ENCODE results near the gene IL25.
"Not testable (repeated sequence)": the region's sequence is repeated elsewhere in the genome, so short reads cannot be mapped to it uniquely, and the experiment has no call there.

The IL25 gene

DNA sequence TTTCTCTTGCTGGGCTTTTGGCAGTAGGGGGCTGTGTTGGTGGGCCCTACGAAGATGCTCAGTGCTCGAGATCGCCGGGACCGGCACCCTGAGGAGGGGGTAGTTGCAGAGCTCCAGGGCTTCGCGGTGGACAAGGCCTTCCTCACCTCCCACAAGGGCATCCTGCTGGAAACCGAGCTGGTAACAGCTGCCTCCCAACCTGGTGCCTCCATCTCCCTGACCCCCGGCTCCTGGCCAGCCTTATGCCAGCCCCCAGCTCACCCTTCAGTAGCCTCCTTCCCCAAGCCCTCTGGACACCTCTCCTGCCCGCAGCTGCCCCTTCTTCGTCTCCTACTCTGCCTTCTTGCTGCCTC, 4.6 kb downstream of the IL25 start:
- DNase-seq: no peak

DNA sequence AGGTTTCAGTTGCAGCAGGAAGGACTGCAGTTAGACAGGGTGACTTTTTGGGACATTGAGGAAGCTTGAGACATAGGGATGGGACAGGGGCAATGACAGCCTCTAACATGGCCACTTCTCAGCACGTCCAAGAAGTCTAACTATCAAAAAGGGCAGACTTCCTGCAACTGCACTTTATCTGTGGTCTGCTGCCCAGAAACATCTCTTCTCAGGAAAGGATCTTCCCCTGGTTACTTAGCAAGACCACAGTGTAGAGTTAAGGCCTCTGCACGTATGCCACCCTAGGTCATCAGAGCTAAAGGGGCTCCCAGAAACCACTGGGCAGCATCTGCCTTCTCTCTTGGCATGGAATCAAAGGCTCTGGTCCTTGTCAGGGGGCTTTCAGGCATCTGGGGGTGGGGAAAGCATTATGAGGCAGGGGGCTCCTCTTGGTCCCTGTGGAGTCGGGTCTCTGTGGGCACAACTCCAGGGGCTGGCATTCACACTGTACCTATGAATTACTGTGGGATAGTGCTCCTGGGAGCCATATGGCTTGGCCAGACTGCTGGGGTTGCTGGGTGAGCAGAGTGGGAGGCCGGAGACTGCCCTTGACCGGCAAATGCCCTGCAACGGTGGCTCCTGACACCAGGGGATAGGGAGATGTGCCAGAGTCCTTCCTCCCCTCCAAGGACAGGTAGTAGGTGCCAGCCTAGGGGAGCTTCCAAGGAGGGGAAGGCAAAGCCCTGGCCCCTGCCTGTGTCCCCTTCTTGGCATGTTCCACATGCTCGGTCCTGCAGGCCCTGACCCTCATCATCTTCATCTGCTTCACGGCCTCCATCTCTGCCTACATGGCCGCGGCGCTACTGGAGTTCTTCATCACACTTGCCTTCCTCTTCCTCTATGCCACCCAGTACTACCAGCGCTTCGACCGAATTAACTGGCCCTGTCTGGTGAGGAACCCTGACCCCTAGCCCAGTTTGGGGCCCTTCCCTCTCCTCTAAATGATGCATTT, 5.3 kb downstream of the IL25 start:
- DNase-seq: no peak

DNA sequence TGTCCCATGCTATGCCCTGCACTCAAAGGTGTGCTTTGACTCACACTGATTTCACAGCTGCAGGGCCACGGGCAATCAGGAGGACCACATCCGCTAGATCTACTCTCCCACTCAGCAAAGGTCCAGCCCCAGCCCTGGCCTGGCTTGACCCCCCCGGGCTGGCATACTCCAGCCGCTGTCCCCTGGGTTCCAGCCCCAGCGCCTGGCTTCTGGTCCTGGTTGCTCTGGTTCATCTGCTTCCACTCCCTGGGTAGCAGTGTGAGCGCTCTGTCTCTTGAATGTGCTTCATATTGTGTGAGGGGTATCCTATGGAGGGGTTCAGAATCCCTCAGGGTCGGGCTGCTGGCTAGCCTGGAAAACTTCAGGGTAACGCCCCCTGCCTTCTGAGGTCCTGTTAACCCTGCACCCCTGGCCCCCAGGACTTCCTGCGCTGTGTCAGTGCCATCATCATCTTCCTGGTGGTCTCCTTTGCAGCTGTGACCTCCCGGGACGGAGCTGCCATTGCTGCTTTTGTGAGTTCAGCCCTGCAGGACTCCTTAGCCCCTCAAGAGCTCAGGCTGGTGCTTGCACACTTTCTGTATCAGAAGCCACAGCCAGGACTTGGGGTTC, 6.1 kb downstream of the IL25 start:
- no peak for DNase-seq

DNA sequence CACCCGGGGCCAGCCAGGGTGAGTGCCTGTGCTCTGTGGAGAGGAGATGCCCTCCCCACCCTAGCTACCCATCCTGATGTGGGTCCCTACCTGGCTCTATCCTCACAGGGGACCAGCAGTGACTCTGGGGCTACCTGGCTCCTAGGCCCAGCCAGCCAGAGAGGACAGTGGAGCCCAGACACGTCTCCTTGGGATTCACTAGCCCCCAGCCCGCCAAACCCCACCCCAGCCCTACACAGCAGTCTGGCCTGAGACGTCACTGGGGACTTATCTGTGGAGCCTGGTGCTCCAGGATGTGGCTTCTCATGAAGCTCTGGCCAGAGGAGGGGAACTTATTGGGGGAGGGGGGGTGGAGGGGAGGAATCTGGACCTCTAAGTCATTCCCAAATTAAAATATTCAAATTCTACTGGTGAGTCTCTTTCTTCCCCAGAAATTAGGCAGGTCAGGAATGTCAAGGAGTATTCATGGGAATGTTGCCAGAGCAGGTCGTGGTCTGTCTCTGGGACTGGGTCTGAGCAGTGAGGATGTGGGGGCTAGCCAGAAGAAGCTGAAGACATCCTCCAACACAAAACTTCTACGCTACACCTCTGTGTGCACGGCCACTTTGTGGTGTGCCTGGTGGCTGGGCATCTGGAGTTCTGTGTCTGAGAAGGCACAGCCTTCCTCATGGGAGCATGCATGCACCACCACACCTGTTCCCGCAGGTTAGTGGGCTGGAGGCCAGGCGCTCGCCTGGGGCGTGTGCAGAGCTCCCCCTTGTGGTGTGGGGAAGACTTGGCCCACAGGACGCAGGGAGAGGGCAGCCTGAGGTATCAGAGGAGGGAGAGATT, 7.0 kb downstream of the IL25 start:
- DNase-seq: peak; percentile 65

DNA sequence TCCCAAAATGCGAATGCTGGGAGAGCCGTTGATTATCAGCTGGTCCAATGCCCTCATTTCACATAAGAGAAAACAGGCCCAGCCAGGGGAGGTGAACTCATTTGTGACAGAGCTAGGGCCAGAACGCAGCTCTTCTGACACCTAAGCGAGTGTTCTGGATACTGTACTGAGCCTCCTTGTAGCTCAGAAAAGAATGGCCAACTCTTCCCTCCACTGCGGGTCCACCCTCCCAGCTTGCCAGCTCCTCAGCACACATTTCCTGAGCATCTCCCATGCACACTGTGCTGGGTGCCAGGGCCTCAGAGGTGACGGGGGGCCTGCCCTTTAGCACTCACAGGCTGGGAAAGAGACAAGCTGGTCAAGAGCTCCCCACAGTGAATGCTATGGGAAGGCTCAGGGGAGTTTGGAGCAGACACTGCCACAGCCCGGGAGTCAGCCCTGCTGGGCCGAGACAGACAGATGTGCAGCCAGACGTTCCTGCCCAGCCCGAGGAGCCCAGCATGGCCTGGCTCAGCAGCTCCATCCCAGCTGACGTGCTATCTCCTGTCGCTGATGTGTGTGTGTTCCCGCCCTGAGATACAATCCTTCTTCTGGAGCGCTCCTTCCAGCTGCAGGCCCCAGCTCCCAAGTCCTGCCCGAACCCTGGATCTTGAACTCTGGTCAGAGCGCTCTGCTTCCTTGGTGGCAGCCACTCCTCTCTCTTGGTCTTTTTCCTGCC, 7.7 kb downstream of the IL25 start:
- no peak for DNase-seq

DNA sequence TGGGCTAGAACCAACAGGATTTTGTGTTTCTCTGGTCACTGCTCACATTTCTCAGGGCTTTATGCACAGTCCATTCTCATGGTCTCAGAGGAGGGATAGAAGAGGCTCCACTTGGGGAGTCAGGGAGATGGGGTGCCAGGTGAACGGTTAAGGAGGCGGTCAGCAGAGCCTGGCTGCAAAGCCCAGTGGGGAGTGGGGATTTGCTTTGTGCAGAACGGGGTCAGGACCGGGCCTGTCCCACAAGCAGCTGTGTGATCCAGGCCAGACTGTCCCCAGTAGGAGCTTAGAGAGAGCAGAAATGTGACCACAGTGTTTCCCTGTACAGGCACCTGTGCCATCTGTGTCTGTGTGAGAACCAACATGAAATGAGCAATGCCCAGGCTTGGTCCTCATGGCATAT, 8.4 kb downstream of the IL25 start:
- DNase-seq: no peak

DNA sequence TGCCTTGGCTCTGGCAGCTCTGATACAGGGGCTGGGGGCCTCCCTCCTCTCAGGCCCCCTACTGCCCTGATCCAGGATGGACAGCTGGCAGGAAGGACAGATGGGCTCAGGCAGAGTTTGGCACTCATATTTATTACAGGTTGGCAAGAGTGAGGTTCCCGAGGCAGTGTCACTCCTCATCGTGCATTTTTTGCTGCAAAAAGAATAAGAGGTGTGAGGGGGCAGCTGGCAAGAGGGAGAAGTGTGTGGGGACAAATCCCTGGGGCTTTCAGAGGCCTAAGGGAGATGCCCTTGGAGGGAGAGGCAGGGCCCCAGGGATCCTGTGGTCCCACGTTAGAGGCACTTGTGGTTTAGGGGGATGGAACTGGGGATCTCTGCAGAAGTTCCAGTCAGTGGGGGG, 9.3 kb downstream of the IL25 start:
- DNase-seq: no peak

DNA sequence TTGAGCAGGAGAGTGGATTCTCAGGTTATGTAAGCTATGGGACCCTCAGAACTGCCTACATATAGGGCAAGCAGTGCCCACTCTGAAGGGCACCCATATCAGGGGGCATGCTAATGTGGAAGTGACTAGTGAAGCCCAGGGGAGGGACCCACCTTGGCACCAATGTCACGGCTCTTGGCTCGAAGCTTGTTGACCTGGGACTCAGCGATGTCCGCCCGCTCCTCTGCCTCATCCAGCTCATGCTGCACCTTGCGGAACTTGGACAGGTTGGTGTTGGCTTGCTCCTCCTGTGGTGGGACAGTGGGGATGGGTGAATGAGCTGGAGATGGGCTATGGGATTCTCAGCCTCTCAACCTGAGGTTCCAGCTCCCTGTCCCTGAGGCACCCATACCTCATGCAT, 9.7 kb downstream of the IL25 start:
- DNase-seq: no peak

DNA sequence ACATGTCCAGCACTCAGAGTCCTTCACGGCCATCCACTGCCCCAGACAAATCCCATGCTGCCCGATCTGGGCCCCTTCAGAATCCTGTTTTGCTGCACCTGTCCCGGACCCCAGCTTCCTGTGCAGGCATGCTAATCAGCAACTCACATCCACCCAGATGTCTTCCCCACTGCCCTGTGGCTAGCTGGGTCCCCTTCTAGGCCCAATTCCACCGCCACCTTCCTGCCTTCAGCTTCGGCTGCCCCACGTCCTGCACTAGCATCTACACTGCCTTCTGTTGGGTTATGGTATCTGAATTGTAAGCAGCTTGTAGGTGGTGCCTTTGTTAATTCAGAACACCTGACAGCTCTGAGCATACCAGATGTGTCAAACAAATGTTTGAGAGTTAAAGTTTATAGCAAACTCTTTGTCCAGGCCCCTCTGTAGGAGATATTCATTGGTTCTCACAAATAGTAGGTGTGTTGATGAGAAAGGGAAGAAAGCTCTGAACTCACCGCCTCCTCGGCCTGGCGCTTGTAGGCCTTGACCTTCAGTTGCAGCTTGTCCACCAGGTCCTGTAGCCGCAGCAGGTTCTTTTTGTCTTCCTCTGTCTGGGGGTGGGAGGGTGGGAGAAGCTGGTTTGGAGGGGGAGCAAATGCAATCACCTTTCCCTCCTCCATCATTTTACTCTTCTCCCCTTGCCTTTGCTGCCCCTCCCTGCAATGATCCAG, 10.3 kb downstream of the IL25 start:
- no peak for DNase-seq

DNA sequence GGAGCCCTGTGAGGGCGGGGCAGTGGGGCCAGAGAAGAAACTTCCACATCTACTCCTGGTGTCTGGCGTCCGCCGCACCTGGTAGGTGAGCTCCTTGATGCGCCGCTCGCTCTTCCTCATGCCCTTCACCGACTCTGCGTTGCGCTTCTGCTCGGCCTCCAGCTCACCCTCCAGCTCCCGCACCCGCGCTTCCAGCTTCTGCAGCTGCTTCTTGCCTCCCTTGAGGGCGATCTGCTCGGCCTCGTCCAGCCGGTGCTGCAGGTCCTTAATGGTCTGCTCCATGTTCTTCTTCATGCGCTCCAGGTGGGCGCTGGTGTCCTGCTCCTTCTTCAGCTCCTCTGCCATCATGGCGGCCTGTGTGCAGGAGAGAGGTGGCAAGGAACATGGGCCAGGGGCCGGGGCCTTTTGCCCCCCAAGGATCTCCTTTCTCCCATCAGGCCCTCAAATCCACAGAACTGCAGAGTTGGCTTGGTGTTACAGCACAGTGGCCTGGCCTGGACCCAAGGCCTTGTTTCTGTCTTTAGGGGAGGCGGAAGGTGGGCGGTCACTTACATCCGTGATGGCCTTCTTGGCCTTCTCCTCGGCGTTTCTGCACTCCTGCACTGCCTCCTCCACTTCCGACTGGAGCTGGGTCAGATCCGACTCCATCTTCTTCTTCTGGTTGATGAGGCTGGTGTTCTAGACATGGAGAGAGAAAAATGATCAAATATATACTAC, 11.9 kb downstream of the IL25 start:
- no peak for DNase-seq

DNA sequence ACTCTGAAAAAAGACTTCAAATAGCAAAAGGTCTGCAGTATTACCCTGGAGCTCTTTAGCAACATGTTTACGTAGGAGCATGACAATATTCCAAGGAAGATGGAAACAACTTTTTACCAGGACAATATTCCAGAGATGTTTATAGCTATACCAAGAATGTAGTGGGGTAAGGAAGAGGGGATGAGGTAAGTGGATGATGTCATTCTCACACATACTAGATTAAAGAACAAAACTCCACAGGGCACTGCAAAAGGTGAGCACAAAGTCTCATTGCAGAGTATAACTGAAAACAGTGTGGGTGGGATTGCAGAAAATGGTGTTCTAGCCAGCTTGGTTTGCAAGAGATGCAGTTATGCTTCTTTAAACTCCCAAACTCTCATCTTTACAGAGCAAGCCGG, 12.6 kb downstream of the IL25 start:
- DNase-seq: no peak

DNA sequence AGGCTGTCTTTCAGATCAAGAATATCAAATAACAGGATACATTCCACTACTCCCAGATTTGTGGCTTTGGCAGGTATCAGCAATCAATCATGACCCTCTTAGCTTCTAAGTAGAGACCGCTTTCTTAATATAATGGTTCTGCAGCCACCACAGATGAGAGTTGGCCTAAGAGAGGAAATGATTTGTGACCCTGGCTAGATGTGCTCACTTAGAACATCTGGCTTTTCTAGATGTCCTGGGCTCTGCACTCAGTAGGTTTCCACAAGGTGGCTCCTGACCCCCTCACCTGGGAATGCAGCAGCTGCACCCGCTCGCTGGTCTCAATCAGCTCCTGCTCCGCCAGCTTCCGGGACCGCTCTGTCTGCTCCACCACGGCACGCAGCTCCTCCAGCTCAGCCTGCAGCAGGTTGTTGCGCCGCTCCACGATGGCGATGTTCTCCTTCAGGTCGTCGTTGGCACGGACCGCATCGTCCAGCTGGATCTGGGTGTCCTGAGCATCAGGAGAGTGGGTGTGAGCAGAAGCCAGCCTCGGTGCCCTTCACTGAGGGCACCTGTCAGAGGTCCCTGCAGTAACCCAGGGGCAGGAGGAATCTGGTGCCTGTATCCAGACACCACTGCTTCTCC, 13.1 kb downstream of the IL25 start:
- DNase-seq: no peak

DNA sequence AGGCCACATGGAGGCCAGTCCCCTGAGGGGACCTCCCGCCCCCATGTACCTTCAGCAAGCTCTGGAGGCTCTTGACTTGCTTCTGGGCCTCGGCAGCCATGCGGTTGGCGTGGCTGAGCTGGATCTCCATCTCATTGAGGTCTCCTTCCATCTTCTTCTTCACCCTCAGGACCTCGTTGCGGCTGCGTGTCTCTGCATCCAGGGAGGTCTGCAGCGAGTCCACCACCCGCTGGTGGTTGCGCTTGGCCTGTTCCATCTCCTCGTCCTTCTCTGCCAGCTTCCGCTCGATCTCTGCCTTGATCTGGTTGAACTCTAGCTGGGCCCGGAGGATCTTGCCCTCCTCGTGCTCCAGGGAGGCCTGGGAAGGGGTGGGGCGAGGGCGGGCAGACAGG, 13.7 kb downstream of the IL25 start:
- DNase-seq: not testable (repeated sequence)

DNA sequence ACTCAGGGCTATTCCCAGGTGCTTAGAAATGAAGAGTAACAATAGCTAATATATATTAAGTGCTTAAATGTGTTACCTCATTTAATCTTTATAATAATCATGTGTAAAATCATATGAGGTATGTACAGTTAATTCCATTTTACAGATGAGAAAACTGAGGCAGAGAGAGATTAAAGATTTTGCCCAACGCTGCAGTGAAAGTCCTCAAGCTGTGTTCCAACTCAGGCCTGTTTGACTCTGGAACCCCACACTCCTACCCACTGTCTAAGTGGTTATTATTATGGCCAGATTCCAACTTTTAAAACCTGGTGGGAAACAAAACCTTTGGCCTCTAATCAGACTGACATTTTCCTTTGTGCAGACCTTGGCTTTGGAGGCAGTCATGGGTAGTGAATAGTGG, 14.4 kb downstream of the IL25 start:
- DNase-seq: no peak

DNA sequence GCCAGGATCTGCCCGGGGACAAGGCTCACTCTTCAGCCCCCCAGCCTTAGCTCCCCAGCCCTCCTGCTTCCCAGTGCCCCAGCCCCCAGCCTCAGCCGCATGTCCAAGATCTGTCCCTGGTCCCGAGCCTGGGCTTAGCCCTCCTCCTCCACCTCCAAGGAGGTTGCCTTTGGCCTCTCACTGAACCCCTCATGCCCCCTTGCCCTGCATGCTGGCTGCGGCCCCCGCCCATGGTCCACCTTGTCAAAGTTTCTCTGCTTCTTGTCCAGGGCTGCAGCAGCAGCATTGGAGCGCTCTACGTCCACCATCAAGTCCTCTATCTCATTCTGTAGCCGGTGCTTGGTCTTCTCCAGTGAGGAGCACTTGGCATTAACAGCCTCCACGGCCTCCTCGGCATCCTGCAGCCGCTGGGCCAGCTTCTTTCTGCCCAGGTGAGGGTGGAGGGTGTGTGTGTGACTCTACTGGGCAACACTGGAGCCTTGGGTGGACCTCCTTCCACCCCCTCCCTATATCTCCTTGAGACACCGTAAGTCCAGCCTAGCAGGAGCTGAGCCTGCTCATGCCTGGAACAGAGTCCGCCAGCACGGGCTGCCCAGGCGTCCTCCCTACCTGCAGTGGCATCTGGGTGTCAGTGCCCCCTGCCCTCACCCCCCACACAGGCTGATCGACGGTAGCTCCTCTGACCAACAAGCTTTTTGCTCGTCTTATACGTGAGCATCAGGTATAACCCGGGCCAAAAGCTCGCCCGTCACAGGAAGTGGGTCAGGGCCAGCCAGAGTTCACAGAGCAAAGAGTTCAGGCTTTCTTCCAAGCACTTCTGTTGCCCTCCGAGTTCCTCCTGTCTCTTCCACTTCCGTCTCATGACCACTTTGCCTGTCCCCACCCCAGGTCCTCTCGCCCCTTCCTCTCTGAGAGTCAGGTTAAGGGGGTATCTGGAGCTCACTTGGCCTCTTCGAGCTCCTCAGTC, 15.6 kb downstream of the IL25 start:
- DNase-seq: no peak

DNA sequence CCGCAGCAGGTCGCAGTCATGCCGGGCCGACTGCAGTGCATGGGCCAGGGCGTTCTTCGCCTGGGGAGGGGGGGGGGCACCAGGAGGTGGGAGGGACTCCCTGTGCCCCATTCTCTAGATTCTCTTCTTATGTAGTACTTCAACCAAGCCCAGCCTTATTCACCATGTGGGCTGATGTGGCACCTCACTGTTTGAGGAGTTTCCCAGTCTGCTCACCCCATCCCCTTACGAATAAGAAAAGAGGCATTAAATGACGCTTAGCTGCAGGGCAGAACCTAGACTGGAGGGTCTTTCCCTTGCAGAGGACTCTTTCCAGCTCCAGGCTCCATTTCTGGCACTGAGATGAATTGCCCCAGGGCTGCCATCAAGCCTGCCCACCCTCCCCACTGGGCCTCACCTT, 16.4 kb downstream of the IL25 start:
- DNase-seq: no peak

DNA sequence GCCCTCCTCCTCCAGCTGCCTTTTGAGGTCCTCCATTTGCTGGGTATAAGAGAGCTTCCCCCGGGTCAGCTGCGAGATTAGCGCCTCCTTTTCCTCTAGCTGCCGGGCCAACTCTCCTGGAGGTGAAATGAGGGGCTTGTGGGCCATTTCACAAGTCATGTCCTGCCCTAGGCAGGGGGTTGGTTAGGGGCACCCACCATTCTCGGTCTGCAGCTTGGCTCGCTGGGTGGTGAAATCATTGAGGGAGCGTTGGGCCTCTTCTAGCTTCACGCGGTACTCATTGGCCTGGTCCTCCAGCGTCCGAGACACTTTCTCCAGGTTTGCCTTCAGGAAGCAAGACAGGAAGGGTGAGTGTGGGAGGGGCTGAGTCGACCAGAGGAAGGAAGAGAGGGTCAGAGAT, 16.8 kb downstream of the IL25 start:
- DNase-seq: no peak

DNA sequence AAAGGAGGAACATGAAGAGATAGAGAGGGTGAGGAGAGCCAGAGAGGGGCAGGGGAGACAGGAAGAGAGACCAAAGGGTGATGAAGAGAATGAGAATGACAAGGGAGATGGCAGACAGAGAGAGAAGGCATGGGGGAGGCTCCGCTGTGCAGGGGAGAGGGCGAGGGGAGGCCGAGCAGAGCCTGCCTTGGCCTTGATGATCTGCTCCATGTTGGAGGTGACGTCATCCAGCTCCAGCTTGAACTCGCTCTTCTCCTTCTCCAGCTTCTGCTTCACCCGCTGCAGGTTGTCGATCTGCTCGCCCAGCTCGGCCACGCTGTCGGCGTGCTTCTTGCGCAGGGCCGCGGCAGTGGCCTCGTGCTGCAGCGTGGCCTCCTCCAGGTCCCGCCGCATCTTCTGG, 17.3 kb downstream of the IL25 start:
- not testable (repeated sequence) for DNase-seq

DNA sequence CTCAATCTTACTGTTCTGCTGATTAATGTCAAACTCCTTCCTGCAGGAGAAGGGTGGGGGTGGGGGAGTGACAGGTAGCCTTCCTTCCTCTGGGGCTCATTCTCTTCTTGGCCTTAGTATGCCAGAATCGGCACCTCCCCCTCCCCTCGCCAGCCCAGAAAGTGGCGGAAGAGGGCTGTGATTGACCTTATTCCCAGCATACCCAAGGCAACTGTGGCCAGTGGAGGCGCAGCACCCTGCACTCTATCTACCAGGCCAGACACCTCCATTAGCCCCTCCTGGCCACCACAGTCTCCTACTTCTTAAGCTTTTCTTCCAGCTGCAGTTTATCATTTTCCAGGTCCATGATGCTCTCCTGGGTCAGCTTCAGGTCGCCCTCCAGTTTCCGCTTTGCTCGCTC, 20.0 kb downstream of the IL25 start:
- DNase-seq: no peak

DNA sequence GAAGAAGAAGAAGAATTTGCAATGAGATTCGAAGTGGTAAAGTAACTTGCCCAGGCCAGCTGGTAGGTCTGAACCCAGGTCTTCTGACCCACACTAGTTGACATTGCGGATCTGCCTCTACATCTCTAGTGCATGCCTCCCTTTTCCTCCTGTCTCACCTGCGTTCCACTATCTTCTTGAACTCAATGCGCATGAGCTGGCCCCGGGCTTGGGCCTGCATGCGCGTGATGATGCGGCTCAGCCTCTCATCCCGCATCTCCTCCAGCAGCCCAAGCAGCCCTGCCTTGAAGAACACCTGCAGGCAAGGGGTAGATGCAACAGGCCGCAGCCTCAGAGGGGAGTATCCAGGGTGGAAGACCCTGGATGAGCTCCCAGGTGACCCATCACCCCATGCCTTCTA, 23.5 kb downstream of the IL25 start:
- no peak for DNase-seq
